HepG2 (cell line): ENCODE measurements around the gene DLL4. TPM values are rescaled to one million over a fixed set of nuclear protein-coding genes. Genes with fewer than 3 reads are reported as not detected.

Experiments used
- ATAC-seq: fragments of 200-7000 bp; cut with Tn5 transposase; 3 replicates; pipeline ENCODE4 v1.9.1; 2020; ENCODE audit warnings: mild to moderate bottlenecking, moderate library complexity
- BruUV-seq: library from RNA; stranded (reverse); fragments of 400-500 nt; replicated peaks from 2 replicates; lab custom pipeline; 2021; lab: Mats Ljungman, UMichigan
- CTCF ChIA-PET: fragments of 300-600 bp; formaldehyde crosslinking; extraction: SDS; loops from one replicate; lab custom pipeline; 2021; ENCODE audit warnings: low total read pairs, inconsistent platforms, low intra/inter-chr PET ratio; lab: Yijun Ruan, JAX
- POLR2A ChIA-PET: fragments of 350-600 bp; sonication (Branson Sonifier 250); formaldehyde crosslinking; loops from one replicate; lab custom pipeline; 2020; ENCODE audit warnings: antibody characterized with exemption, inconsistent platforms; lab: Yijun Ruan, JAX
- DNase-seq: peaks from one replicate; pipeline ENCODE4 v3.0.0-alpha.2; 2015; ENCODE audit warnings: low spot score
- FAIRE-seq: peaks from 3 replicates; lab custom pipeline; 2011; peaks lifted over from hg19 to GRCh38; lab: Jason Lieb, UNC
- H2AFZ ChIP-seq: one replicate; pipeline ENCODE4 v1.6.1; 2011; ENCODE audit warnings: low read length, inconsistent platforms
- H3K27ac ChIP-seq: fragments of 300-600 bp; 3 replicates; pipeline ENCODE4 v1.8.0; 2011; ENCODE audit warnings: mixed run types, mild to moderate bottlenecking, mixed read lengths, low read length, inconsistent platforms; ENCODE audit not compliant: insufficient read depth; ENCODE audit errors: extremely low read length
- H3K27me3 ChIP-seq, 2 experiments: fragments of 200-600 bp in 1 of 2; 2 replicates in 1 of 2; 3 replicates in 1 of 2; pipeline versions ENCODE4 v1.6.0 to v1.8.0; 2011; ENCODE audit warnings: low read length in 2 of 2, mild to moderate bottlenecking in 2 of 2, moderate library complexity in 2 of 2, inconsistent platforms in 1 of 2; ENCODE audit not compliant: insufficient read depth in 2 of 2, control insufficient read depth in 1 of 2
- H3K36me3 ChIP-seq, 2 experiments: fragments of 200-600 bp in 1 of 2; replicated peaks in 1 of 2; 2 replicates in 1 of 2; 3 replicates in 1 of 2; pipeline versions ENCODE4 v1.5.1 to v1.8.0; 2011; ENCODE audit warnings: low read length in 2 of 2, inconsistent platforms in 1 of 2; ENCODE audit not compliant: insufficient read depth in 2 of 2, control insufficient read depth in 1 of 2
- H3K4me1 ChIP-seq: 2 replicates; pipeline ENCODE4 v1.5.1; 2012; ENCODE audit warnings: low read length, inconsistent platforms; ENCODE audit not compliant: insufficient read depth
- H3K4me2 ChIP-seq: 2 replicates; pipeline ENCODE4 v1.6.0; 2011; ENCODE audit warnings: low read depth, low read length, inconsistent platforms
- H3K4me3 ChIP-seq, 3 experiments: fragments of 200-600 bp in 1 of 3; sonication (generic), shearing (Covaris generic) in 1 of 3; replicated peaks in 1 of 3; 2 replicates each; pipeline ENCODE4 v1.5.1; 2011 to 2016; ENCODE audit warnings: low read length in 3 of 3, inconsistent platforms in 2 of 3, low read depth in 2 of 3, mild to moderate bottlenecking in 2 of 3, control low read depth in 1 of 3, mixed read lengths in 1 of 3; ENCODE audit not compliant: insufficient read depth in 1 of 3
- H3K79me2 ChIP-seq: one replicate; pipeline ENCODE4 v1.6.1; 2011; ENCODE audit warnings: low read length, inconsistent platforms; ENCODE audit not compliant: insufficient read depth
- H3K9ac ChIP-seq: 2 replicates; pipeline ENCODE4 v1.6.0; 2011; ENCODE audit warnings: mild to moderate bottlenecking, low read depth, low read length, inconsistent platforms; ENCODE audit not compliant: insufficient read depth
- H3K9me3 ChIP-seq: 2 replicates; pipeline ENCODE4 v1.5.1; 2012; ENCODE audit warnings: mild to moderate bottlenecking, low read length
- H4K20me1 ChIP-seq: 2 replicates; pipeline ENCODE4 v1.6.0; 2011; ENCODE audit warnings: inconsistent platforms, mild to moderate bottlenecking, low read length, moderate library complexity; ENCODE audit not compliant: insufficient read depth
- CEBPB ChIP-seq: IDR thresholded peaks from 2 replicates; pipeline ENCODE4 v1.6.1; 2011; ENCODE audit warnings: low read depth, low read length, improper control_type of control experiment, borderline replicate concordance
- FOXA1 ChIP-seq, 2 experiments: fragments of 450-650 bp in 1 of 2; sonication (generic) in 1 of 2; formaldehyde crosslinking in 1 of 2; IDR thresholded peaks; 2 replicates each; pipeline versions ENCODE4 v1.4.0 to v1.6.1; 2016 to 2020; ENCODE audit warnings: missing genetic modification reagents in 1 of 2
- GMEB1 ChIP-seq: sonication (generic); formaldehyde crosslinking; IDR thresholded peaks from 2 replicates; pipeline ENCODE4 v1.5.1; 2020; ENCODE audit warnings: missing genetic modification reagents, mild to moderate bottlenecking, borderline replicate concordance
- JUND ChIP-seq: sonication (generic); formaldehyde crosslinking; IDR thresholded peaks from 2 replicates; pipeline ENCODE4 v1.8.0; 2022; ENCODE audit warnings: mild to moderate bottlenecking, missing genetic modification reagents
- PRPF4 ChIP-seq: fragments of 200-400 bp; formaldehyde crosslinking; IDR thresholded peaks from 2 replicates; pipeline ENCODE4 v1.6.1; 2016; ENCODE audit warnings: low read length, low read depth; ENCODE audit not compliant: poor library complexity, severe bottlenecking
- PTBP1 ChIP-seq: fragments of 200-400 bp; formaldehyde crosslinking; IDR thresholded peaks from 2 replicates; pipeline ENCODE4 v1.6.1; 2018; ENCODE audit warnings: low read length, low read depth; ENCODE audit not compliant: poor library complexity, severe bottlenecking
- RARA ChIP-seq: IDR thresholded peaks from 2 replicates; pipeline ENCODE4 v1.6.1; 2016; ENCODE audit warnings: missing genetic modification reagents, missing compliant biosample characterization
- RFXAP ChIP-seq: sonication (generic); formaldehyde crosslinking; IDR thresholded peaks from 2 replicates; pipeline ENCODE4 v1.4.0; 2020; ENCODE audit warnings: missing genetic modification reagents, borderline replicate concordance
- TAF1 ChIP-seq: sonication (generic); formaldehyde crosslinking; IDR thresholded peaks from 2 replicates; pipeline ENCODE4 v1.4.0; 2020; ENCODE audit warnings: missing genetic modification reagents
- TEAD2 ChIP-seq: sonication (generic); formaldehyde crosslinking; IDR thresholded peaks from 2 replicates; pipeline ENCODE4 v1.9.0; 2021; ENCODE audit warnings: missing genetic modification reagents
- TEF ChIP-seq: sonication (generic); formaldehyde crosslinking; IDR thresholded peaks from 2 replicates; pipeline ENCODE4 v1.5.0; 2020; ENCODE audit warnings: missing genetic modification reagents
- U2AF2 ChIP-seq: fragments of 200-400 bp; formaldehyde crosslinking; IDR thresholded peaks from 2 replicates; pipeline ENCODE4 v1.6.1; 2017; ENCODE audit warnings: low read depth, mild to moderate bottlenecking, low read length
- YY1 ChIP-seq: IDR thresholded peaks from 2 replicates; pipeline ENCODE4 v1.6.1; 2011; ENCODE audit warnings: low read length, low read depth, moderate library complexity, mild to moderate bottlenecking; ENCODE audit not compliant: insufficient read depth, insufficient replicate concordance
- ZEB1 ChIP-seq: IDR thresholded peaks from 2 replicates; pipeline ENCODE4 v1.6.1; 2012; ENCODE audit warnings: mild to moderate bottlenecking, low read depth, inconsistent platforms; ENCODE audit not compliant: insufficient replicate concordance
- ZNF264 ChIP-seq: sonication (generic); formaldehyde crosslinking; IDR thresholded peaks from 2 replicates; pipeline ENCODE4 v1.4.0; 2020; ENCODE audit warnings: missing genetic modification reagents
- ZNF451 ChIP-seq: sonication (generic); formaldehyde crosslinking; IDR thresholded peaks from 2 replicates; pipeline ENCODE4 v1.5.0; 2020; ENCODE audit warnings: mild to moderate bottlenecking, missing genetic modification reagents
- ZNF547 ChIP-seq: sonication (generic); formaldehyde crosslinking; IDR thresholded peaks from 2 replicates; pipeline ENCODE4 v1.5.1; 2020; ENCODE audit warnings: mild to moderate bottlenecking, missing genetic modification reagents
- WGBS: methylation state at CpG from one replicate; pipeline ENCODE4 v1.1.6; 2017; ENCODE audit warnings: low lambda C conversion rate; 5-methylcytosine and 5-hydroxymethylcytosine counted together
- in situ Hi-C: cut with HindIII; loops from 2 replicates; pipeline ENCODE4 v1.10.0; 2017; ENCODE audit warnings: low pct_unique_long_range_greater_than_20kb; ENCODE audit not compliant: extremely low pct_ligation_motif_present
- intact Hi-C: fragments of 100-400 bp; cut with micrococcal nuclease; formaldehyde crosslinking; loops from one replicate; pipeline ENCODE4 v1.10.0; 2022; ENCODE audit not compliant: unreplicated experiment
- polyA plus RNA-seq, 8 experiments: library from polyadenylated mRNA; depleted of rRNA in 3 of 8; stranded (reverse) in 7 of 8; unstranded in 1 of 8; fragments of >200 nt; fragmentation: Illumina TruSeq in 4 of 8; extraction: Trizol in 4 of 8; gene quantifications; 2 replicates each; pipeline versions ENCODE4 v1.2.1 to v1.2.3, GENCODE V29; 2011 to 2016; ENCODE audit warnings: low read depth in 4 of 8, missing spikeins in 1 of 8, mixed read lengths in 1 of 8; ENCODE audit not compliant: insufficient read depth in 1 of 8
- total RNA-seq, 5 experiments: library from RNA; depleted of rRNA; stranded (reverse); fragments of >200 nt; fragmentation: Illumina TruSeq; extraction: Trizol; gene quantifications; 2 replicates each; pipeline ENCODE4 v1.2.3, GENCODE V29; 2016; ENCODE audit warnings: low read depth in 1 of 5
- TF ChIP-seq, protein P1 (sequence below): sonication (generic); formaldehyde crosslinking; IDR thresholded peaks from 2 replicates; pipeline ENCODE4 v1.5.1; 2020; ENCODE audit warnings: missing genetic modification reagents, mild to moderate bottlenecking, borderline replicate concordance

DLL4 gene
- total and polyA plus RNA-seq, 2 of the 13 experiments (the other 11 are each of a cell fraction or from before 2014, with no cell fraction given) = 0.20 to 0.25 TPM

DNA sequence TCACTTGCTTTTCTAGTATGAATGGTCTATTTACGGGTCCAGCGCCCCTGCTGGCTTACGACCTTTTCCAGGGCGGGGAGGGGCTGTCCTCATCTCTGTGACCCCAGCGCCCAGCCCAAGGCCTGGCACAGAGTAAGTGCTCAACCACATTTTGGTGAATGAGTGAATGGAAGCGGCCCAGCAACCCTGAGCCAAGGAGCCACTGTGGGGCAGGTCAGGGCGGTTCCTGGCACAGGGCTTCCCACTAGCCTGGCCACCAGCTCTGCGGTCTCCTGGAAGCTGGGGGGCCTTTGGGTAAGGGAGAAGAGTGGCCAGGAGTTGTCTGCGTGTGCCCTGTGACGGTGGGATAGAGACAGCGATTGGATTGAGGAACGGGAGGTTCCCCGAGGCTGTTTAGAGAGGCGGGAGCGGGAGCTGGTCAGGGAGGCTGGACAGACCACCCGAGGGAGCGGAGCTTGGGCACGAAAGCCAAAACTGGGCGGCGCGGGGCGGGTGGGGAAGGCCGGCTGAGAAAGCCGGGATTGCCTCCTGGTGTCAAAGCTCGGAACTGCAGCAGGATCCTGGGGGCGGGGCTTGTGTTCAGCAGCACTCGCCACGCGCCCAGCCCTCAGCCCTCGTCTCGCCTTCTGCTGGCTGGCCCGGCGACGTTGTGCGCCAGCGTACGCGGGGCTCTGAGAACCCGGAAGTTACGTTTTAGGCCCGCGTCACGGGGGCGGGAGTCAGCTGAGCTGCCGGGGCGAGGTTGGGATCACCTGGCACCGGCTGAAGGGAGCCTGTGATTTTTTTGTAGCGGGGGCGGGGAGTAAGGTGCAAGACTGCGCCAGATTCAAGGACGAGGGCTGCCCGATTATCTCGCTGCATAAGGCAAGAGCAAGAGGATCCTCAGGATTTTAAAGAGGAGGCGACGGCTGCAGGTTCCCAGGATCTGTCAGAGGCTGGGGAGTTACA, 35.1 kb upstream of the DLL4 start, which contains the start of gene VPS18:
Gene VPS18 (plus strand): TSS at position 718 of the 948 bp plus-strand sequence. CDS start 319 bp downstream, outside the sequence.
- BruUV-seq = no TSS peak
- POLR2A ChIA-PET = interaction anchor here (0.5 to 2.3 kb wide), 19 partner anchors 10 to 423 kb away, joined by 3 to 40 read pairs (median 4); partner anchors contain the start of genes DNAJC17, GCHFR, INO80 and RAD51
- CTCF ChIA-PET = interaction anchor here (5.3 kb wide), 1 partner anchor 36 kb away, joined by 80 read pairs; no protein-coding TSS in a partner anchor
- peak within 1 kb of the TSS; percentile 96 for H3K4me2 ChIP-seq
- 8% methylated on average over 16 of the region's 55 CpGs for WGBS
- peak; percentile 90 for ATAC-seq
- no peaks in the 10 kb centered on the region for H3K27me3 ChIP-seq
- intact Hi-C loops (loop anchor here (5.0 kb wide), 2 partner anchors 147 to 192 kb away; no protein-coding TSS in a partner anchor), in situ Hi-C loops (loop anchor here (5.0 to 10.0 kb wide), 3 partner anchors 37 to 309 kb away; partner anchors contain the start of gene RAD51)
- FAIRE-seq = peak; percentile 76
- H4K20me1 ChIP-seq = no peaks in the 10 kb centered on the region
- H3K9me3 ChIP-seq = no peaks in the 10 kb centered on the region
- H2AFZ ChIP-seq = no peak within 1 kb of the TSS
- H3K4me1 ChIP-seq = peaks cover 36% of the 10 kb centered on the region
- peak; percentile 90 for DNase-seq
- peaks cover 17% of the 10 kb centered on the region for H3K79me2 ChIP-seq
- peak within 1 kb of the TSS; percentile 86 for H3K9ac ChIP-seq
- peak within 1 kb of the TSS; percentile 87 to 98 (median 89) for H3K4me3 ChIP-seq
- peak within 1 kb of the TSS; percentile 82 for H3K27ac ChIP-seq
- peaks cover 7 to 18% of the 10 kb centered on the region in 2 experiments for H3K36me3 ChIP-seq
- TF ChIP-seq RFXAP (CRISPR knock-in tag) = no peak
- TF ChIP-seq ZNF451 (CRISPR knock-in tag) = no peak
- no peak for TF ChIP-seq RARA (CRISPR knock-in tag)
- TF ChIP-seq YY1 = no peak
- no peak for TF ChIP-seq PRPF4
- no peak for TF ChIP-seq U2AF2
- TF ChIP-seq ZNF547 (CRISPR knock-in tag) = no peak
- TF ChIP-seq ZEB1 = no peak
- no peak for TF ChIP-seq TEAD2 (CRISPR knock-in tag)
- TF ChIP-seq JUND = no peak
- no peak for TF ChIP-seq CEBPB
- TF ChIP-seq TEF (CRISPR knock-in tag) = no peak
- peak; percentile 97 for TF ChIP-seq GMEB1 (CRISPR knock-in tag)
- TF ChIP-seq FOXA1 (IDR thresholded peaks at IDR 0.05) = no peak
- 0 out of 2 replicates have a peak, but pooled peaks have one; percentile 48 for TF ChIP-seq FOXA1 (CRISPR knock-in tag; IDR thresholded peaks at IDR 0.05)
- peak; percentile 64; the same call in 1 of the 2 replicates for TF ChIP-seq TAF1
- no peak for TF ChIP-seq ZNF264 (CRISPR knock-in tag)
- TF ChIP-seq PTBP1 = no peak
- TF ChIP-seq, protein P1, sequence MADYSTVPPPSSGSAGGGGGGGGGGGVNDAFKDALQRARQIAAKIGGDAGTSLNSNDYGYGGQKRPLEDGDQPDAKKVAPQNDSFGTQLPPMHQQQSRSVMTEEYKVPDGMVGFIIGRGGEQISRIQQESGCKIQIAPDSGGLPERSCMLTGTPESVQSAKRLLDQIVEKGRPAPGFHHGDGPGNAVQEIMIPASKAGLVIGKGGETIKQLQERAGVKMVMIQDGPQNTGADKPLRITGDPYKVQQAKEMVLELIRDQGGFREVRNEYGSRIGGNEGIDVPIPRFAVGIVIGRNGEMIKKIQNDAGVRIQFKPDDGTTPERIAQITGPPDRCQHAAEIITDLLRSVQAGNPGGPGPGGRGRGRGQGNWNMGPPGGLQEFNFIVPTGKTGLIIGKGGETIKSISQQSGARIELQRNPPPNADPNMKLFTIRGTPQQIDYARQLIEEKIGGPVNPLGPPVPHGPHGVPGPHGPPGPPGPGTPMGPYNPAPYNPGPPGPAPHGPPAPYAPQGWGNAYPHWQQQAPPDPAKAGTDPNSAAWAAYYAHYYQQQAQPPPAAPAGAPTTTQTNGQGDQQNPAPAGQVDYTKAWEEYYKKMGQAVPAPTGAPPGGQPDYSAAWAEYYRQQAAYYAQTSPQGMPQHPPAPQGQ (CRISPR knock-in tag) = no peak
